BJ (cell line): ENCODE measurements around the gene NDUFB1. TPM values are rescaled to one million over a fixed set of nuclear protein-coding genes. Genes with fewer than 3 reads are reported as not detected.

Experiments used
- polyA plus RNA-seq: library from polyadenylated mRNA; depleted of rRNA; stranded (reverse); fragments of >200 nt; gene quantifications from 2 replicates; pipeline ENCODE4 v1.2.3, GENCODE V29; 2011; rRNA removed

The NDUFB1 gene
- polyA plus RNA-seq, 1 experiment, result 163 TPM

Other genes starting within 250 kb of the NDUFB1 start
- 135 and 158 TPM in 2 replicates for gene FBLN5, start 174.0 kb downstream of the NDUFB1 start, polyA plus RNA-seq
- 14.7 and 20.2 TPM in 2 replicates for gene TRIP11, start 81.6 kb downstream of the NDUFB1 start, polyA plus RNA-seq
- 8.6 and 22.9 TPM in 2 replicates for gene ATXN3, start 15.1 kb downstream of the NDUFB1 start, polyA plus RNA-seq
- gene CPSF2, start 263 bp upstream of the NDUFB1 start, polyA plus RNA-seq, result 14.2 and 35.7 TPM in 2 replicates
- gene SLC24A4, start 201.5 kb upstream of the NDUFB1 start, polyA plus RNA-seq, result not detected in 2 replicates